H1 (cell line): ENCODE results near the gene GET3. TPM values are rescaled to one million over a fixed set of nuclear protein-coding genes. Genes with fewer than 3 reads are reported as not detected.

ENCODE experiments used
- CTCF ChIA-PET: fragments of 300-600 bp; sonication (Branson Sonifier 250); formaldehyde crosslinking; loops from one replicate; lab custom pipeline; 2021; ENCODE audit not compliant: partially characterized antibody; lab: Charles Lee
- POLR2A ChIA-PET: fragments of 300-600 bp; sonication (Branson Sonifier 250); formaldehyde crosslinking; loops from one replicate; lab custom pipeline; 2021; ENCODE audit warnings: inconsistent platforms; ENCODE audit not compliant: partially characterized antibody; lab: Charles Lee
- DNase-seq, 2 experiments: peaks; one replicate each; pipeline versions ENCODE4 v3.0.0 to v3.0.0-alpha.2; 2010 to 2022; ENCODE audit warnings: low spot score in 2 of 2, low read depth in 1 of 2, mixed read lengths in 1 of 2
- FAIRE-seq: peaks from 2 replicates; lab custom pipeline; 2011; peaks lifted over from hg19 to GRCh38; lab: Jason Lieb, UNC
- H2AFZ ChIP-seq: 2 replicates; pipeline ENCODE4 v1.8.1; 2012; ENCODE audit warnings: low read length, inconsistent platforms
- H2AK5ac ChIP-seq: 2 replicates; pipeline ENCODE4 v1.6.1; 2013; ENCODE audit warnings: low read depth, low read length
- H2BK120ac ChIP-seq: replicated peaks from 2 replicates; pipeline ENCODE3; 2013; ENCODE audit warnings: low read depth, low read length, inconsistent platforms
- H2BK12ac ChIP-seq: 2 replicates; pipeline ENCODE4 v1.6.1; 2013; ENCODE audit warnings: low read depth, low read length
- H2BK15ac ChIP-seq: 2 replicates; pipeline ENCODE4 v1.6.1; 2013; ENCODE audit warnings: low read length
- H2BK20ac ChIP-seq: 2 replicates; pipeline ENCODE4 v1.6.1; 2013; ENCODE audit warnings: low read length
- H2BK5ac ChIP-seq: 2 replicates; pipeline ENCODE4 v1.6.1; 2013; ENCODE audit warnings: low read depth, low read length
- H3K14ac ChIP-seq: 2 replicates; pipeline ENCODE4 v1.6.1; 2013; ENCODE audit warnings: inconsistent platforms; ENCODE audit not compliant: insufficient read length
- H3K18ac ChIP-seq: 2 replicates; pipeline ENCODE4 v1.6.1; 2013; ENCODE audit warnings: low read length; ENCODE audit errors: extremely low read depth
- H3K23ac ChIP-seq: 2 replicates; pipeline ENCODE4 v1.6.1; 2013; ENCODE audit warnings: inconsistent platforms; ENCODE audit not compliant: insufficient read length
- H3K23me2 ChIP-seq: 2 replicates; pipeline ENCODE4 v1.6.1; 2013; ENCODE audit warnings: low read depth, low read length
- H3K27ac ChIP-seq: 2 replicates; pipeline ENCODE4 v1.6.1; 2011; ENCODE audit warnings: low read depth, low read length, inconsistent platforms
- H3K27me3 ChIP-seq, 4 experiments: replicated peaks in 1 of 4; 1 replicate in 1 of 4; 2 replicates in 3 of 4; pipeline versions ENCODE4 v1.6.1 to v1.8.1; 2011 to 2013; ENCODE audit warnings: low read length in 3 of 4, mild to moderate bottlenecking in 3 of 4, inconsistent platforms in 2 of 4, mixed read lengths in 2 of 4, moderate library complexity in 1 of 4; ENCODE audit not compliant: control insufficient read depth in 3 of 4, insufficient read depth in 3 of 4; ENCODE audit errors: extremely low read depth in 1 of 4
- H3K36me3 ChIP-seq, 4 experiments: 2 replicates each; pipeline versions ENCODE4 v1.6.1 to v1.8.1; 2011 to 2013; ENCODE audit warnings: mild to moderate bottlenecking in 4 of 4, low read length in 3 of 4, moderate library complexity in 2 of 4, control low read depth in 1 of 4, inconsistent platforms in 1 of 4; ENCODE audit not compliant: insufficient read depth in 4 of 4, control insufficient read depth in 2 of 4
- H3K4ac ChIP-seq: replicated peaks from 2 replicates; pipeline ENCODE3; 2013; ENCODE audit warnings: low read length, low read depth, mixed read lengths, inconsistent platforms; ENCODE audit not compliant: insufficient read length
- H3K4me1 ChIP-seq, 4 experiments: replicated peaks in 1 of 4; 1 replicate in 1 of 4; 2 replicates in 3 of 4; pipeline versions ENCODE4 v1.6.1 to v1.8.1; 2011 to 2013; ENCODE audit warnings: low read length in 3 of 4, inconsistent platforms in 2 of 4, mixed read lengths in 1 of 4; ENCODE audit not compliant: insufficient read depth in 4 of 4, control insufficient read depth in 3 of 4
- H3K4me2 ChIP-seq, 2 experiments: 2 replicates each; pipeline versions ENCODE4 v1.6.1 to v1.8.1; 2011 to 2013; ENCODE audit warnings: low read depth in 2 of 2, low read length in 2 of 2, control low read depth in 1 of 2, inconsistent platforms in 1 of 2, mild to moderate bottlenecking in 1 of 2; ENCODE audit not compliant: insufficient read depth in 1 of 2
- H3K4me3 ChIP-seq, 4 experiments: fragments of 200-600, 300-600 bp in 1 of 4; sonication (generic), shearing (Covaris generic), sonication (Bioruptor Twin) in 1 of 4; 2 replicates each; pipeline versions ENCODE4 v1.5.1 to v1.8.1; 2011 to 2016; ENCODE audit warnings: low read length in 4 of 4, low read depth in 3 of 4, control low read depth in 2 of 4, inconsistent platforms in 2 of 4, mild to moderate bottlenecking in 2 of 4, mixed read lengths in 1 of 4, moderate library complexity in 1 of 4; ENCODE audit not compliant: insufficient read depth in 2 of 4; ENCODE audit errors: extremely low read depth in 1 of 4
- H3K56ac ChIP-seq: replicated peaks from 2 replicates; pipeline ENCODE3; 2013; ENCODE audit warnings: low read depth, mild to moderate bottlenecking, mixed read lengths, low read length, inconsistent platforms; ENCODE audit not compliant: insufficient read length
- H3K79me1 ChIP-seq: 2 replicates; pipeline ENCODE4 v1.6.1; 2013; ENCODE audit warnings: low read depth, low read length, control low read depth
- H3K79me2 ChIP-seq, 2 experiments: 2 replicates each; pipeline versions ENCODE4 v1.6.1 to v1.8.1; 2012 to 2013; ENCODE audit warnings: low read length in 2 of 2, mild to moderate bottlenecking in 2 of 2, inconsistent platforms in 1 of 2; ENCODE audit not compliant: insufficient read depth in 2 of 2, control insufficient read depth in 1 of 2
- H3K9ac ChIP-seq, 4 experiments: replicated peaks in 1 of 4; 1 replicate in 1 of 4; 2 replicates in 3 of 4; pipeline versions ENCODE4 v1.6.1 to v1.8.1; 2011 to 2013; ENCODE audit warnings: low read depth in 3 of 4, low read length in 3 of 4, control low read depth in 2 of 4, mild to moderate bottlenecking in 2 of 4, moderate library complexity in 2 of 4, inconsistent platforms in 1 of 4; ENCODE audit errors: extremely low read depth in 1 of 4
- H3K9me3 ChIP-seq, 2 experiments: 2 replicates each; pipeline versions ENCODE4 v1.6.1 to v1.8.1; 2012 to 2013; ENCODE audit warnings: mild to moderate bottlenecking in 2 of 2, moderate library complexity in 2 of 2, control low read depth in 1 of 2, inconsistent platforms in 1 of 2, low read depth in 1 of 2, low read length in 1 of 2, mixed read lengths in 1 of 2; ENCODE audit not compliant: insufficient read depth in 2 of 2
- H4K20me1 ChIP-seq, 2 experiments: replicated peaks in 1 of 2; 2 replicates each; pipeline versions ENCODE3 to v1.8.1; 2011 to 2013; ENCODE audit warnings: inconsistent platforms in 2 of 2, low read length in 2 of 2, mild to moderate bottlenecking in 1 of 2; ENCODE audit not compliant: insufficient read depth in 2 of 2, control insufficient read depth in 1 of 2
- H4K5ac ChIP-seq: 2 replicates; pipeline ENCODE4 v1.6.1; 2013; ENCODE audit warnings: low read length, low read depth, mixed read lengths, inconsistent platforms; ENCODE audit not compliant: insufficient read length
- H4K8ac ChIP-seq: 2 replicates; pipeline ENCODE4 v1.8.0; 2013; ENCODE audit warnings: mild to moderate bottlenecking, moderate library complexity, low read length, inconsistent platforms; ENCODE audit not compliant: insufficient read depth; ENCODE audit errors: extremely low read depth
- H4K91ac ChIP-seq: replicated peaks from 2 replicates; pipeline ENCODE3; 2013; ENCODE audit warnings: low read length, mixed read lengths, inconsistent platforms; ENCODE audit not compliant: insufficient read length
- PHF8 ChIP-seq: fragments of 200-600 bp; sonication (generic); conservative IDR thresholded peaks from 2 replicates; pipeline ENCODE4 v1.7.1; 2012; ENCODE audit warnings: low read depth, mild to moderate bottlenecking, inconsistent platforms, low read length, moderate library complexity
- RNF2 ChIP-seq: fragments of 200-900, 300-1000 bp; sonication (generic); IDR thresholded peaks from 2 replicates; pipeline ENCODE4 v1.7.1; 2016; ENCODE audit warnings: borderline replicate concordance, low read depth, mild to moderate bottlenecking, antibody characterized with exemption, low read length; ENCODE audit not compliant: poor library complexity, severe bottlenecking; ENCODE audit errors: missing control alignments
- SAP30 ChIP-seq: fragments of 300-600 bp; sonication (generic); IDR thresholded peaks from 2 replicates; pipeline ENCODE4 v1.7.1; 2012; ENCODE audit warnings: low read length, moderate library complexity, mild to moderate bottlenecking, inconsistent platforms; ENCODE audit not compliant: insufficient read depth, insufficient replicate concordance
- SIN3A ChIP-seq, 2 experiments: IDR thresholded peaks in 1 of 2; conservative IDR thresholded peaks in 1 of 2; 2 replicates each; pipeline ENCODE4 v1.6.1; 2011 to 2012; ENCODE audit warnings: low read length in 2 of 2, improper control_type of control experiment in 1 of 2, low read depth in 1 of 2, mild to moderate bottlenecking in 1 of 2
- TAF1 ChIP-seq: IDR thresholded peaks from 2 replicates; pipeline ENCODE4 v1.6.1; 2011; ENCODE audit warnings: mild to moderate bottlenecking, low read depth, low read length
- WGBS, 2 experiments: shearing (Covaris generic) in 1 of 2; methylation state at CpG; one replicate each; pipeline versions ENCODE4 v1.1.6 to v1.1.7; 2013 to 2015; ENCODE audit warnings: low lambda C conversion rate in 2 of 2, mixed read lengths in 2 of 2, inconsistent platforms in 1 of 2, low coverage in 1 of 2, missing lambda C conversion rate in 1 of 2; ENCODE audit not compliant: insufficient replicate concordance in 2 of 2, insufficient coverage in 1 of 2, insufficient read length in 1 of 2; ENCODE audit errors: extremely low coverage in 1 of 2, missing lambda C conversion rate in 1 of 2; 5-methylcytosine and 5-hydroxymethylcytosine counted together
- polyA plus RNA-seq, 7 experiments: library from polyadenylated mRNA; depleted of rRNA in 3 of 7; stranded (reverse) in 5 of 7; unstranded in 2 of 7; fragments of >200 nt in 5 of 7; fragments of 200-250 nt in 2 of 7; gene quantifications; 1 replicate in 5 of 7; 2 replicates in 1 of 7; 4 replicates in 1 of 7; pipeline versions ENCODE4 v1.2.1 to v1.2.3, GENCODE V29; 2011 to 2013; ENCODE audit warnings: missing spikeins in 2 of 7, mixed read lengths in 2 of 7
- total RNA-seq: library from RNA; stranded (reverse); fragmentation: NEBNext Ultra II Directional; extraction: Animal tissue kit (Norgen Biotek cat#: 25700); gene quantifications from 2 replicates; pipeline ENCODE4 v1.2.1, GENCODE V29; 2021

The GET3 gene
- total and polyA plus RNA-seq, 2 of the 8 experiments (the other 6 are each of a cell fraction or from before 2014, with no cell fraction given): 105 to 297 TPM

DNA sequence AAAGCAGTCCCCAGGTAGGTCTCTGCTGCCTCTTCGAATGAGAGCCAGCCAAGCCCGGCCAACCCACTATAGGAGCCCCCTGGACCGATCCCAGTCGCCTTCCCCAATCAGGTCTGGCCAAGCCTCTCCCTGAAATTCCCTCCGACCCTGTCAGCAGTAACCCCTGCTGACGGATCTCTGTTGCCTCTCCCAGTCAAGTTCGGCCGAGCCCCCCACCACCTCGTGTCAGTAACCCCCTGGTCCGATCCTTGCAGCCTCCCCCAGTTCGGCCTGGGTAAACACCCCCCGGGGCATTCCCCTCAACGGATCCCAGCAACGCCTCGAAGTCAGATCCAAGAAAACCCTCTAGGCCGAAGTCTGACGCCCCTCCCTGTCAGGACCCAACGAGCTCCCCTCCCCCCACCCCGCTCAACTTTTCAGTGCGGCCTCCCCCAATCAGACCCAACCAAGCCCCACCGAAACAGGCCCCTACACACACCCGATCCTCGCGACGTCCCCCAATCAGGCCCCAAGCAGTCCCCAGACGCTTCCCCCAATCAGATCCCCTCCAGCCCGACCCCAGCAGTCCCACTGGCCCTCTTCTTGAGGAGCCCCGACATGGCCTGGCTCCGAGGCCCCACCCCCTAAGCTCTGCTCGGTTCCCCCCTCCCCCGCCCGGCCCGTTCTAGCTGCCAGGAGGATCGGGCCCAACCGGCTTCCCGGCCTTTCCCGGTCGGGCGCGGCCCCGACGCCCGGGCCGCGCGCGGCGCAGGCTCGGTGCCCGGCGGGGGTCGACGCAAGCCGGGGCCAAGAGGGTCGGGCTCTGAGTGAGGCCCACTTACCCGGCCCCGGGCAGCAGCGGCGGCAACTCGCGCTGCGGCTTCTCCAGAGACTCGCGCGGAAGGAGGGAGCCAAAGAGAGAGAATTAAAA, 15.4 kb upstream of the GET3 start:
- H3K9me3 ChIP-seq: no peaks in the 10 kb centered on the region
- peak; percentile 60; the same call in 1 of the 2 replicates for TF ChIP-seq PHF8
- no peak for TF ChIP-seq RNF2
- peak in 1 of 2 experiments; percentile 31; a peak in 1 of 4 replicates for TF ChIP-seq SIN3A (conservative IDR thresholded peaks at IDR 0.05 in 1 of 2, IDR thresholded peaks at IDR 0.05 in 1 of 2; ENCODE audit: low read depth in 1 of 2, low read length in 2 of 2)
- peak; percentile 46 for TF ChIP-seq SAP30
- 0 out of 2 replicates have a peak, but pooled peaks have one; percentile 7 for TF ChIP-seq TAF1
- TF ChIP-seq, all 59 proteins: peak for 4
- CTCF ChIA-PET: interaction anchor here (0.9 to 3.9 kb wide), 9 partner anchors 11 to 75 kb away, joined by 3 to 20 read pairs (median 5); partner anchors contain the start of gene TRIR
- FAIRE-seq (no peak), DNase-seq (peak; percentile 66 to 72)
- Histone ChIP-seq H2BK120ac (no peak overlapping the region), H2BK20ac (no peak overlapping the region), H4K5ac (peak overlapping the region; percentile 67), H3K23me2 (peaks cover 10% of the 10 kb centered on the region), H4K91ac (peak overlapping the region; percentile 61), H3K36me3 (peaks cover 7 to 13% (median 7%) of the 10 kb centered on the region in 4 experiments; a peak in 6 of 8 replicates), H4K8ac (peak overlapping the region; percentile 92; the same call in 1 of the 2 replicates), H2BK12ac (no peak overlapping the region), H2AFZ (no peak overlapping the region), H3K56ac (peak overlapping the region; percentile 60), H3K27me3 (no peaks in the 10 kb centered on the region), H3K4ac (peak overlapping the region; percentile 13), H3K27ac (peak overlapping the region; percentile 87; the same call in 1 of the 2 replicates), H2BK5ac (peak overlapping the region; percentile 66), H3K79me1 (peaks cover 12% of the 10 kb centered on the region; the same call in 1 of the 2 replicates), H2BK15ac (no peak overlapping the region), H3K79me2 (peaks cover 27 to 60% of the 10 kb centered on the region in 2 experiments), H3K9ac (peak overlapping the region; percentile 74 to 90 (median 82)), H3K4me1 (peaks cover 0 to 6% (median 2%) of the 10 kb centered on the region in 4 experiments; a peak in 5 of 7 replicates), H2AK5ac (0 out of 2 replicates have a peak overlapping the region, but pooled peaks have one; percentile 49), H3K18ac (no peak overlapping the region; the same call in 1 of the 2 replicates), H3K23ac (no peak overlapping the region), H3K4me3 (peak overlapping the region; percentile 80 to 93 (median 82)), H3K14ac (no peak overlapping the region), H4K20me1 (peaks cover 4 to 10% of the 10 kb centered on the region in 2 experiments), H3K4me2 (peak overlapping the region; percentile 93 to 98)
- 6% methylated on average over 28 of the region's 65 CpGs; no CpG with 5 or more reads in 1 of the 2 experiments for WGBS, 2 experiments
- POLR2A ChIA-PET: interaction anchor here (0.6 to 12.9 kb wide), 29 partner anchors 8 to 1134 kb away, joined by 3 to 258 read pairs (median 7); partner anchors contain the start of genes BEST2, DHPS, FBXW9 and GET3
